PFSK-1 (cell line): ENCODE data around the gene TMEM266.

Experiments
- POLR2AphosphoS5 ChIP-seq: IDR thresholded peaks from 2 replicates; pipeline ENCODE4 v1.6.1; 2012; ENCODE audit warnings: low read depth, mild to moderate bottlenecking, control low read depth, low read length, moderate library complexity
- SIN3A ChIP-seq: IDR thresholded peaks from 2 replicates; pipeline ENCODE4 v1.6.1; 2012; ENCODE audit warnings: mild to moderate bottlenecking, low read length, moderate library complexity, borderline replicate concordance; ENCODE audit not compliant: insufficient read depth
- TAF1 ChIP-seq: IDR thresholded peaks from 2 replicates; pipeline ENCODE4 v1.6.1; 2012; ENCODE audit warnings: low read length, control low read depth, borderline replicate concordance; ENCODE audit not compliant: insufficient read depth
- TF ChIP-seq, protein P1 (sequence below), 2 experiments: IDR thresholded peaks; 2 replicates each; pipeline versions ENCODE4 v1.6.1 to v1.8.0; 2011 to 2012; ENCODE audit warnings: low read depth in 2 of 2, low read length in 2 of 2, control low read depth in 1 of 2, inconsistent platforms in 1 of 2, mild to moderate bottlenecking in 1 of 2, moderate library complexity in 1 of 2; ENCODE audit not compliant: insufficient read depth in 1 of 2

DNA sequence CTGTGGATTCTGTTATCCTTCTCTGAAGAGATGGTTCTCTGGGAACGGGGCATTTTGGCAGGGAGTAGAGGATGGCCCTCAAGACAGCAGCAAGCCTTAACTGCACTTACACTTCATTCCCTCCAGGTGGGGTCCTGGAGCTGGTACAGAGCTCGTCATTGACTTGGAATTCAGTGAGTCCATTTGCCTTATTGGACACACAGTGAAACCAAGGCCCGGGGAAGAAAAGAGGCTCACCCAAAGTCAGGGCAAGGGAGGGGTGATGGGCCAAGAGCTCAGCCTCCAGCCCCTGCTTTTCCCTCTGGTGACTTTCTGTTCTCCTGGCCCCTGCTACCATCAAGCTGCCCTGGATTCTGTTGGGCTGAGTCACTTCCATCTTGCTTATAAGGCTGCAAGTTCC, 125.9 kb downstream of the TMEM266 start:
- TF ChIP-seq POLR2AphosphoS5, result no peak
- TF ChIP-seq, protein P1, sequence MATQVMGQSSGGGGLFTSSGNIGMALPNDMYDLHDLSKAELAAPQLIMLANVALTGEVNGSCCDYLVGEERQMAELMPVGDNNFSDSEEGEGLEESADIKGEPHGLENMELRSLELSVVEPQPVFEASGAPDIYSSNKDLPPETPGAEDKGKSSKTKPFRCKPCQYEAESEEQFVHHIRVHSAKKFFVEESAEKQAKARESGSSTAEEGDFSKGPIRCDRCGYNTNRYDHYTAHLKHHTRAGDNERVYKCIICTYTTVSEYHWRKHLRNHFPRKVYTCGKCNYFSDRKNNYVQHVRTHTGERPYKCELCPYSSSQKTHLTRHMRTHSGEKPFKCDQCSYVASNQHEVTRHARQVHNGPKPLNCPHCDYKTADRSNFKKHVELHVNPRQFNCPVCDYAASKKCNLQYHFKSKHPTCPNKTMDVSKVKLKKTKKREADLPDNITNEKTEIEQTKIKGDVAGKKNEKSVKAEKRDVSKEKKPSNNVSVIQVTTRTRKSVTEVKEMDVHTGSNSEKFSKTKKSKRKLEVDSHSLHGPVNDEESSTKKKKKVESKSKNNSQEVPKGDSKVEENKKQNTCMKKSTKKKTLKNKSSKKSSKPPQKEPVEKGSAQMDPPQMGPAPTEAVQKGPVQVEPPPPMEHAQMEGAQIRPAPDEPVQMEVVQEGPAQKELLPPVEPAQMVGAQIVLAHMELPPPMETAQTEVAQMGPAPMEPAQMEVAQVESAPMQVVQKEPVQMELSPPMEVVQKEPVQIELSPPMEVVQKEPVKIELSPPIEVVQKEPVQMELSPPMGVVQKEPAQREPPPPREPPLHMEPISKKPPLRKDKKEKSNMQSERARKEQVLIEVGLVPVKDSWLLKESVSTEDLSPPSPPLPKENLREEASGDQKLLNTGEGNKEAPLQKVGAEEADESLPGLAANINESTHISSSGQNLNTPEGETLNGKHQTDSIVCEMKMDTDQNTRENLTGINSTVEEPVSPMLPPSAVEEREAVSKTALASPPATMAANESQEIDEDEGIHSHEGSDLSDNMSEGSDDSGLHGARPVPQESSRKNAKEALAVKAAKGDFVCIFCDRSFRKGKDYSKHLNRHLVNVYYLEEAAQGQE (IDR thresholded peaks at IDR 0.05; ENCODE audit: insufficient read depth in 1 of 2, low read depth in 2 of 2, low read length in 2 of 2), result no peak
- no peak for TF ChIP-seq SIN3A
- no peak for TF ChIP-seq TAF1
